Posterior vena cava (tissue), 2 donors: ENCODE data around the gene CCDC28A. TPM values are rescaled to one million over a fixed set of nuclear protein-coding genes. Genes with fewer than 3 reads are reported as not detected.

Source experiments
- DNase-seq: peaks from one replicate; pipeline ENCODE4 v3.0.0-alpha.2; 2020; ENCODE audit warnings: low spot score
- intact Hi-C, 2 donors: fragments of 100-400 bp; cut with DNase I; formaldehyde crosslinking; loops; one replicate each; pipeline versions ENCODE4 v1.14.1 to v1.14.2; 2022 to 2023
- total RNA-seq, 2 donors: library from RNA; stranded (reverse); fragmentation: NEBNext Ultra II Directional; extraction: Animal tissue kit (Norgen Biotek cat#: 25700); gene quantifications; one replicate each; pipeline ENCODE4 v1.2.1, GENCODE V29; 2021
- donor health status: DM: yes; HTN: yes; CAD: no.
- donor health status: DM: yes; HTN: yes; CAD: no.

The CCDC28A gene
- total RNA-seq, 2 donors from 2014 or later: 6.8 to 9.6 TPM

DNA sequence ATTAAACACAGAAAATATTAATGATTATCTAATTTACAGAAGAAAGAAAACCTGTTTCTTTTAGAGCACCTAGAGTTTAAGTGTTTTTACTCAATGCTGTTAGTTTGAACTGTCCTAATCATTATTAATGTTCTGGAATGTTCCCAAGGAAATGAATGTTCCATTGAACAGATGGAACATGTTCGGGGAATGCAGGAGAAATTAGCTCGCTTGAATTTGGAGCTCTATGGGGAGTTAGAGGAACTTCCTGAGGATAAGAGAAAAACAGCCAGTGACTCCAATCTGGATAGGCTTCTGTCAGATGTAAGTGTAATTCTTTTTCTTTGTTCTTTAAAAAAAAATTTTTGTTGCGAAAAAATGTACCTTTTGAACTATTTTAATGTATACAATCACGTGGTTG is 11.5 kb downstream of the CCDC28A start:
- DNase-seq: no peak
- intact Hi-C loops: no loop called here

DNA sequence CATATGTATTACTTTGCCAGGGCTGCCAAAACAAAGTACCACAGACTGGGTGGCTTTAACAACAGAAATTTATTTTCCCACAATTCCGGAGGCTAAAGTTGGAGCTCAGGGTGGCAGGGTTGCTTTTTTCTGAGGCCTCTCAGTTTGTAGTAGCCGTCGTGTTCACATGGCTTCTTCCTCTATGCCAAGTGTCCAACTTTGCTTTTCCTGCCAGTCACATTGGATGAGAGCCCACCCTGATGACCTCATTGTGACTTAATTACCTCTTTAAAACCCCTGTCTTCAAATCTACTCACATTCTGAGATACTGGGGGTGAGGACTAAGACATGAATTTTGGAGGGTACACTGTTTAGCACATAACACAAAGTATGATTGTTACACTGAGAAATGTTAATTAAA is 12.4 kb downstream of the CCDC28A start:
- intact Hi-C loops: no loop called here
- no peak for DNase-seq

DNA sequence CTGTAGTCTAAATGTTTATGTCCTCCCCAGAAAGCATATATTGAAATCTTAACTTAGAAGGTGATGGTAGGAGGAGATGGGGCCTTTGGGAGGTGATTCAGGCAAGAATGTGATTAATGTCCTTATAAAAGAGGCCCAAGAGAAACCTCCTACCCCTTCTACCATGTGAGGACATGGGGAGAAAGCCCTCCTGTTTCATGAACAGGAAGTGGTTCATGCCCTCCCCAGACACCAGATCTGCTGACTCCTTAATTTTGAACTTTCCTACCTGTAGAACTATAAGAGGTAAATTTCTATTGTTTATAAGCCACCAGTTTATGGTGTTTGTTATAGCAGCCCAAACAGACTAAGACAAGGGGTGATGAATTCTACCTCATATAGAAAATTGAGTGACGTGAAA is 13.6 kb downstream of the CCDC28A start:
- DNase-seq: no peak

DNA sequence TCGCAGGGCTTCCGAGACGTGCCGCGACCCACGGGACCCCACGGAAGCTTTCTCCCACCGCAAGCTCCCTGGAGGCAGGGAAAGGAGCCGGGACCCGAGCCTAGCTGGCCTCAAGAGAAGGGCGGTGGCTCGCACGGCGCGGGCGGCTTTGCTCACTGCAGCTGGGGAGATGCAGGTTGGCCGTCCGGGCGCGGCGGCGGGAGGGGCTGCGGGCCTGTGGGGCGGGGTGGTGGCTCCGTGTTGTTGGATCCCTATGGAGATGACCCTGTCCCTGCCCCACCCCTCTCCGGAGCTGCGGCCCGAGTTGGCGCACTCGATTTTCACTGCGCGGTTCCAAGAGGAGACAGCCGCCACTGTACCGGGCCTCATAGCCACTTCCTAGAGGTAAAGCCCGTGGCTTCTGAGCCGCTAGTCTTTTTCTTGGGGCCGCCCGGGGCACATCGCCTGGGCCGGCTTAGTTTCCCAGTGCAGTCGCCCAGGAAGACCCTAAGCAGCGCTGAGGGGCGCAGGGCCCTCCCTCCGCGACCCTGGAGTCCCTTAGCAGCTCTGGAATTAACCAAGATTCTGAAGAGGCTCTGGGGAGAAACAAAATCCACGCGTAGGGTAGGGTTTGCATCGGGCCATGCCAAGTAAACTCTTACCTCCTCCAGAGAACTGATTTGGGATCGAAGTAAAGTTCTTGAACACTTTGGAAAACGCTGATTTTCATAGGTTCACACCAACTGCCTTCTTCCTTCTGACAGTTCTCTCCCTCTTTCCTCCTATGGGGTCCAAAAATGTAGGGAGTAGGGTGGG is 22.4 kb downstream of the CCDC28A start, which contains the start of gene ECT2L:
Gene ECT2L (plus strand): TSS at position 279 of the 795 bp plus-strand sequence. CDS start 17,188 bp downstream, outside the sequence.
- DNase-seq: peak; percentile 94
- intact Hi-C loops: no loop called here

More for the DNA sequence above, 13.6 kb downstream of the CCDC28A start:
- intact Hi-C loops: no loop called here

DNA sequence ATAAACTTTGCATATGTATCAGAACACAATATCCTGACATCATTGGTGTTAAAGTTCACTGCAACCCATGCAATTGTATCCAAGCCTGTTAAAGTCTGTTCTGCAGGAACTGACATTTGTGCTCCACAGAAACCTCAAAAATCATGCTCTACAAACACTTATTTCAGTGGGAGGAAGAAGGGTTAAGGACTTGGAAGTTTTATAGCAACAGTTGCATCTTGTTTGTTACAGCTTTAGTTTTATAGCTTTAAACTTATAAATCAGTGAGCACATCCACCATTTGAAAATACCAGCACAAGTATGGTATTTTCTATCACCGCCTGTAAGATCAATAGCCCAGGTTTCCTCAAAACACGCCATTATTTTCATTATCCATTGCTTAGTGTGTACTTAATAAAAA is 23.2 kb downstream of the CCDC28A start:
- intact Hi-C loops: no loop called here
- DNase-seq: no peak

DNA sequence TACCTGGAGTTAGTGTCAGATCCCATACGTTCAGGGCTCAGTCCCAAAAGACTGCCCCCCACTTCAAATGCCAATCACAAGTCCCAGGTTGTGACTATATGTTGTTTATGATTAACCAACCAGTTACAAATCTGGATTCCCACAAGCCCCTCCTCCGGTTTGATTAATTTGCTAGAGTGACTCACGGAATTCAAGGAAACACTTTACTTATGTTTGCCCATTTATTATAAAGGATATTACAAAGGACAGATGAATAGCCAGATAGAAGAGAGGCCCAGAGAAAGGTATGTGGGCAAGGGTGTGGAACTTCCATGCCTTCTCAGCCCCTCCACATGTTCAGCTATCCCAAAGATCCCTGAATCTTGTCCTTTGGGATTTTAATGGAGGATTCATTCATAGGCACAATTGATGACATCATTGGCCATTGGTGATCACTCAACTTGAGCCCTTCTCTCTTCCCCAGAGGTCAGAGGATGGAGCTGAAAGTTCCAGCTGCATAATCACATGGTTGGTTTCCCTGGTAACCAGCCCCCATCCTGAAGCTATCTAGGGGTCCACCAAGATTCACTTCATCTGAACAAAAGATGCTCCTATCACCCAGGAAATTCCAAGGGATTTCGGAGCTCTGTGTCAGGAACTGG is 24.4 kb downstream of the CCDC28A start:
- intact Hi-C loops: no loop called here

DNA sequence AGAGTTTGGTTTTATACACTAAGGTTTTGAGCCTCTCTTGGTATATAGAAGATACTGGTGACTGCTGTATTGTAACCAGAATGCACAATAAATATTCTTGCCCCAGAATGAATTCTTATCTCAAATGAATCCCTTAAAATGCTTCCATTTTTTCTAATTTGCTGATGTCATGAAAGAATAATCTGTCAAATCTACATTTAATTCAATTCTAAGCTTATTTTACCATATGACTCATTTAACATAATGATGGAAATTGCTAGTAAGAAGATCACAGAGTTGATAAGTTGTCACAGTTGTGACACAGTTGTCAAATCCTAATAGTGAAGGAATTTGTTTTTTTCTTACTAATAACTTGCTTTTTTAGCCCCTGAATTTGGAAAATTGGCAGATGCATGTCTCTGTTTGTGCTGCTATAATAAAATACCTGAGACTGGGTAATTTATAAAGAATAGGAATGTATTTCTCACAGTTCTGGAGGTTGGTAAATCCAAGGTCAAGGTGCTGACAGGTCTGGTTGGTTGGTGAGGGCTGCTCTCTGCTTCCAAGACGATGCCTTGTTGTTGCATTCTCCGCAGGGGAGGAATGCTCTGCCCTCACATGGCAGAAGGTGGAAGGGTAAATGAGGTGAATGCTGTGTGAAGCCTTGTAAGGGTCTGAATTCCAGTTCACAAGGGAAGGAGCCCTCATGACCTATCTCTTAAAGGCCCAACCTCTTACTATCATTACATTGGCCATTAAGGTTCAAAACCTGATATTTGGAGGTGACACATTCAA is 27.0 kb downstream of the CCDC28A start:
- intact Hi-C loops: no loop called here
- no peak for DNase-seq

More for the DNA sequence above, 24.4 kb downstream of the CCDC28A start:
- DNase-seq: no peak

DNA sequence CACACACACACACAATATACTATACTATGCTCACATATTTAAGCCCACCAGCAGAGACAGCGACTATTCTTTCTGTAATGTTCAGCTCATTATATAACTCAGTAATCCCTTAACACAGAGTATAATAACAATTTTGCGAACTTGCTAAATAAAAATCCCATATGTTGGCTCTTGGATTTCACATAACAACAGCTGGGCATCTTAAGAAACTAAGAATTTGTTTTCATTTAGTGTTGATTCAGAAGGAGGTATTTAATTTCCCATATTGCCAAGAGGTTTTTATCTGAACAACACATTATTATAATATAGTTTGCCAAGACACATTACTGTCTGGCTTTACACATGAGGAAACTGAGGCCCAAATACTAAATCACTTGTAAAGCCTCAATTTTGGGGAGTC is 29.8 kb downstream of the CCDC28A start:
- no peak for DNase-seq
- intact Hi-C loops: no loop called here

DNA sequence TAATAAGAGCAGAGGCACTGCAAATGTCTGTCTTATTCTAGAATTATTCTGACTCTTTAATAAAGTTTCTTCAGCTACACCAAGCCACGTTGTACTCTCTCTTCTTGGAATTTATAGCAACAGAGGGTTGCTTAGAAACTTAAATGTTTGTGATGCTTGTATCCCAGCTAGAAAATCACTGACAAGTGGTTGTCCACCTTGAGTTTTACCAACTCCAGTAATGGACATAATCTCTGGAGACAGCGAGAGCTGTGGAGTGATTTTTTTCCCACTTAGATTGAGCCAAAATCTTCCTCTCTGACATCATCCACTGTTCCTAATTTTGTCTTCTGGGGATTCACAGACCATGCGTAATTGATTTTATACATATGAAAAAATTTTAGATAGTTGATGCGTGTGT is 30.3 kb downstream of the CCDC28A start:
- intact Hi-C loops: no loop called here
- DNase-seq: no peak

DNA sequence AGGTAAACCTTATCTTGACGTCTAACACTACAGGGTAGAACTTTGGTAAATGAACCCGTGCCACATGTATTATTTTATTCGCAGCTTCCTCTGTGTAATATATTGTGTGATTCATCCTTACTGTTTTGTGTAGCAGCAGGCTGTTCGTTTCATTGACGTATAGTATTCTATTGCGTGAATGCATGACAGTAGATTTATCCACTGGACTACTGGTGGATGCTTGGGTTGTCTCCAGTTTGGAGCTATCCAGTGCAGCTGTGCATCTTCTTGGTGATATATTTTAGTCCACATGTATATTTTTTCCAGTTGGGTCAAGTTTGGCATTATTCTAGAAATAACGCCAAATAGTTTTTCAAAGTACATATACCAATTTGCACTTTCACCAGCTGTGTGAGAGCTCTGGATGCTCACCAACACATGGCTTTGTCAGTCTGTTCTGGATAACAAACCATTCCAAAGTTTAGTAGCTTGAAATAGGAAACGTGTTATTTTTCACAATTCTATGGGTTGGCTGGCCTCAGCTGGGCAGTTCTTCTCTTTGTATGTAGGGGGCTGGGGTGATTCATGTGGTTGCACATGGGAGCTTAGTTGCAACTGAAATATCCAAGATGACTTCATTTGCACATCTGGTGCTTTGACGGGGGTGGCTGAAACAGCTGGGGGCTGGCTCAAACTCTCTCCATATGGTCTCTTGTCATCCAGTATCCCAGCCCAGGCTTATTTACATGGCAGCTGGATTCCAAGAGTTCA is 31.6 kb downstream of the CCDC28A start:
- DNase-seq: no peak
- intact Hi-C loops: no loop called here

DNA sequence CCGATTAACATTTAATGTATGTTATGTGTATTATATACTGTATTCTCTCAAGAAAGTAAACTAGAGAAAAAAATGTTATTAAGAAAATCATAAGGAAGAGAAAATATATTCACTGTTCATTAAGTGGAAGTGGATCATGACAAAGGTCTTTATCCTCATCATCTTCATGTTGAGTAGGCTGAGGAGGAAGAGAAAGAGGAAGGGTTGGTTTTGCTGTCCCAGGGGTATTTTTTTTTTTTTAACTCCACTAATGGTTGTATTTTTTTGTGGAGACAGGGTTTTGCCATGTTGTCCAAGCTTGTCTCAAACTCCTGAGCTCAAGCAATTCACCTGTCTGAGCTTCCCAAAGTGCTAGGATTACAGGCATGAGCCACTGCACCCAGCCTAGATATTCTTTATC is 33.3 kb downstream of the CCDC28A start:
- intact Hi-C loops: no loop called here
- DNase-seq: no peak

DNA sequence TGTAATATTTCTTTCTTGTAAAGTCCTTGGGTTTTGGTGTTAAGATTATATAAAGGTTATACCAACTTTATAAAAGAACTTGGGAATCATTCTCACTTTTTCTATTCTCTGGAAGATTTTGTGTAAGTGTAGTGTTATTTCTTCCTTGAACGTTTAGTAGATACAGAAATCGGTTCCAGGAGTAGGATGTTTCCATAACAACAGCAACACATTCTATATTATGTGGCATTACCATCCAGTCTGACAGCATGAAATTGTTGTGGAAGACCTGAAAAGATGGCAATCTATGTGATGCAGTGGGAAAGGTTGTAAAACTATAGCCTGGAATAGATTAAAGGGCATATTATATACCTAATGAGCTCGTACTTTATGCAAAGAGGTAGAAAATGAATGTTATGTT is 36.1 kb downstream of the CCDC28A start:
- intact Hi-C loops: loop anchor here in 1 of 2 donors (10.0 kb wide), 2 partner anchors 325 to 545 kb away; partner anchors contain the start of gene HECA
- DNase-seq: no peak

DNA sequence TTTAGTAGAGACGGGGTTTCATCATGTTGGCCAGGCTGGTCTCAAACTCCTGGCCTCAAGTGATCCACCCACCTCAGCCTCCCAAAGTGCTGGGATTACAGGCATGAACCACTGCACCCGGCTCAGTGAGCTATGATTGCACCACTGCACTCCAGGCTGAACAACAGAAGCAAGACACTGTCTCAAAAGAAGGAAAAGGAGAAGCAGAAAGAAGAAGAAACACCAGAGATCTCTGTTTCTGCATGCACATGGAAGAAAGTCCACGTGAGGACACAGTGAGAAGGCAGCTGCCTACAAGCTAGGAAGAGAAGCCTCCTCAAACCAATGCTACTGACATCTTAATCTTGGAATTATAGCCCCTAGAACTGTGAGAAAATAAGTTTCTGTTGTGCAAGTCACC is 38.3 kb downstream of the CCDC28A start:
- intact Hi-C loops: loop anchor here in 1 of 2 donors (10.0 kb wide), 2 partner anchors 323 to 543 kb away; partner anchors contain the start of gene HECA

DNA sequence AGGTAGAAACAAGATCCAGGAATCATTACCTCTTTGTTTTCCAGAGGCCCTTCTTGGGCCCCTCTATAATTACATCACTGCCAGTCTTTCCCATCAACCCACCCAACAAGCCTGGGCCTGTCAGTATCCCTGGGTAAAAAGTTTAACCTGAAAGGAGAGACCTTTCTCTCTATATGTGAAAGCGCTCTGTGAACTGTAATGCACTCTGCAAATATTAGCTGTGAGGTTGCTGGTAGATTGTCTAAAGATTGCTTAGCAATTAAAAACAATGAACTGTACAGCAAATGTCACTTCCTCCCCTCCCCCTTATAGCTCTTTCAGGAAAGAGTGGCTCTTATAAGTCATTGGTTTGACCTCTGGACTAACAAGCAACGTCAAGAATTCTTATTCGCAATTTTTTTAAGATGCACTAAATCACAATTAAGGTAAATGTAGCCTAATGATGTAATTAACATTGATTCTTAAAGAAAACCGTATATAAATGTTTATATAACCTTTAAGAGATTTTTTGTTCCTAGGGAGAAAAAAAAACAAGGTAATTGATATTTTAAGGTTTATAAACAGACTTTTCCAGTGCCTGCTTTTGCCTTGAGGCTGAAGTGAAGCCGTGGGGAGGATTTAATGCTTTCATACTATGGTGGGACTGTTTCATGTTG is 40.7 kb downstream of the CCDC28A start:
- intact Hi-C loops: loop anchor here in 1 of 2 donors (10.0 kb wide), 2 partner anchors 320 to 540 kb away; partner anchors contain the start of gene HECA

More for the DNA sequence above, 38.3 kb downstream of the CCDC28A start:
- no peak for DNase-seq

DNA sequence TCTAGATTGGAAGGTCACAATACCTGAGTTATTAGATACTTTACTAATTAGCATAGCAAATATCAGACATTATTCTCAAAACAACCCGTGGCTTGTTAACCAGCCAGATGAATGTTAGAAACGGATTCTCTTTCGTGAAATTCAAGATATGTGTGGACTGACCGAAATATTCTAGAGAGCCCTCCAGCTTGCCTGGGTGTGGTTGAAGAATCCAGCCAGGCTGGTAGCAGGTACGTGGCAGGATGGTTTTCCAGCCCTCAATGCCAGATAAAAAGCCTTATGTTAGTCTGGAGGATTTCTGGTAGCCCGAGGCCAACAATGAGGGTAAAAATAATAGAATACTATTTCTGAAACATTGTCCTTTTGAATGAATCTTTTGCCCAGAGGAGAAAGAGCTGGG is 41.7 kb downstream of the CCDC28A start:
- no peak for DNase-seq
- intact Hi-C loops: loop anchor here in 1 of 2 donors (5.0 to 10.0 kb wide), 3 partner anchors 172 to 540 kb away; partner anchors contain the start of genes HECA and REPS1

More for the DNA sequence above, 40.7 kb downstream of the CCDC28A start:
- no peak for DNase-seq

DNA sequence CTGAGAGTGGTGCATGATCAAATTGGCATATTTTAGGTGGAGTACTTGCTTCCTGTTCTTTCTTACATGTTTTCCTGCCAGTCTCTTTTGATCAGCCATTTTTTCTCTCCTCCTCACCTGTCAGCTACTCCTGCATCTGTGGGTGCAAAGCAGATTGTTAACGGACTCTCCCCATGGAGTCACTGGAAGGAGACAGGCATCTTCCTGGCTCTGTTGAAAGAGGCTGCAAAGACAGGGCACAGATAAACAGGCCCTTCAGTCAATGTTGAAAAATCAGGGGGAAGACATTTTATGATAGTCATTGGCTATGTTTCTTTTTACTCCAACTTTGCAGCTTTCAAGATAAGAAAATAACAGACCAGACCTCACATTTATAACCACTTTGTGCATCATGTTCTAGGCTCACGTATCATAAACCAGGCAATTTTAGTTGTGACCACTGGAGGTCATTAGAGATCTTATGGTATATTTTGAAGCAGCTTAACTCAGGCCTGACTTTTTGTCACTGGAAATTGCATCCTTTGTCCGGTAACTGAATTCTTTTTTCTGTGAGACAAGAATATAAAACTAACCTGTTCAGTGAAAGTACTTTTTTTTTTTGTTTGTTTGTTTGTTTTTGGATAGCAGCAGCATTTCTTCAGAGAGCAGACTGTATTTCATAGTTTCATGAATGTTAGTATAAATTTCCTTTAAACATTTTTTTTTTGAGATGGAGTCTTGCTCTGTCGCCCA is 42.4 kb downstream of the CCDC28A start:
- intact Hi-C loops: loop anchor here in 1 of 2 donors (5.0 to 10.0 kb wide), 3 partner anchors 171 to 539 kb away; partner anchors contain the start of genes HECA and REPS1
- DNase-seq: no peak

DNA sequence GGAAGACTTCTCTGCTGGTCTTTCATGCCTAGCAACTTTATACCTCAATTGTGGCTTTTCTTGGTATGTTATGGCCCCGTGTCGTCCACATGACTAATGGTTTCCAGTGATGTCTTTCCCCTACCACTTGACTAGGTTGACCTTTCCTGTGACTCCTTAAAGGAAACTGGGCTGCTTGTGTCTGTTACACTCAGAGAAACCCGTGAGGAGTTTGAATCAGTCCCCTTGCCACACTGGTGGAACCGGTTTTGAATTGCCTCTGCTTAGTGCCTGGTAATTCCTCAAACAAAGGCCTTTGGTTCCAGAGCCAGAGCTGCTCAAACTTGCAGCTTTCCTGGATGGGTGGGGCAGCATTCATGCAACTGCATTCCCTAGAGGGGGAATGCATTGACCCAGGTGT is 44.2 kb downstream of the CCDC28A start:
- intact Hi-C loops: loop anchor here in 1 of 2 donors (5.0 to 10.0 kb wide), 3 partner anchors 170 to 537 kb away; partner anchors contain the start of genes HECA and REPS1
- DNase-seq: no peak
